Measurements from ENCODE around the gene CD4.

- TF ChIP-seq YY1 (tag by site-specific recombination; IDR thresholded peaks at IDR 0.05) (no peak), REST (tag by site-specific recombination; IDR thresholded peaks at IDR 0.05) (no peak), CTCF (tag by site-specific recombination; IDR thresholded peaks at IDR 0.05) (no peak), ZNF311 (tag by site-specific recombination; IDR thresholded peaks at IDR 0.05; ENCODE audit: borderline replicate concordance) (no peak), ZNF513 (tag by site-specific recombination; IDR thresholded peaks at IDR 0.05) (no peak), ATF2 (tag by site-specific recombination; IDR thresholded peaks at IDR 0.05; ENCODE audit: low read depth) (no peak), ZNF830 (tag by site-specific recombination; IDR thresholded peaks at IDR 0.05; ENCODE audit: low read depth) (no peak), HIC1 (tag by site-specific recombination; IDR thresholded peaks at IDR 0.05) (no peak), ZNF571 (tag by site-specific recombination; IDR thresholded peaks at IDR 0.05) (no peak), ZNF558 (tag by site-specific recombination; IDR thresholded peaks at IDR 0.05) (no peak), ZNF416 (tag by site-specific recombination; IDR thresholded peaks at IDR 0.05) (no peak), ZNF426 (tag by site-specific recombination; IDR thresholded peaks at IDR 0.05) (no peak), SP2 (tag by site-specific recombination; IDR thresholded peaks at IDR 0.05) (no peak), ZNF473 (tag by site-specific recombination; IDR thresholded peaks at IDR 0.05) (no peak)
Measured at GRCh38 chr12:6758506-6759095, 30.7 kb upstream of the CD4 start.
